Nephron progenitor cell (in vitro differentiated cells): ENCODE data around the gene RAB15.

Experiments used
- DNase-seq: peaks from one replicate; pipeline ENCODE4 v3.0.0; 2021
- H3K27ac Mint-ChIP-seq: 2 replicates; pipeline ENCODE4 v1.8.0; 2021; ENCODE audit warnings: mild to moderate bottlenecking, moderate library complexity, mixed read lengths
- H3K27me3 Mint-ChIP-seq: 2 replicates; pipeline ENCODE4 v1.8.0; 2021; ENCODE audit warnings: mild to moderate bottlenecking, low read depth, mixed read lengths; ENCODE audit not compliant: poor library complexity
- H3K36me3 Mint-ChIP-seq: 2 replicates; pipeline ENCODE4 v1.8.0; 2021; ENCODE audit warnings: low read depth, mixed read lengths
- H3K4me1 Mint-ChIP-seq: 2 replicates; pipeline ENCODE4 v1.8.0; 2021; ENCODE audit warnings: mixed read lengths
- H3K4me3 Mint-ChIP-seq: 2 replicates; pipeline ENCODE4 v1.8.0; 2021; ENCODE audit warnings: mild to moderate bottlenecking, moderate library complexity, mixed read lengths
- H3K9me3 Mint-ChIP-seq: 2 replicates; pipeline ENCODE4 v1.8.0; 2021; ENCODE audit warnings: mild to moderate bottlenecking, moderate library complexity, mixed read lengths
- CTCF ChIP-seq: fragments of 200-600 bp; sonication (generic); IDR thresholded peaks from 2 replicates; pipeline ENCODE4 v1.5.0; 2021; ENCODE audit warnings: antibody characterized with exemption

The RAB15 gene

GRCh38 chr14:64899958-64900357, 72.2 kb downstream of the RAB15 start:
- Mint-ChIP-seq H3K4me1 (no peaks in the 10 kb centered on the region), H3K36me3 (no peaks in the 10 kb centered on the region), H3K9me3 (no peaks in the 10 kb centered on the region), H3K4me3 (no peak overlapping the region), H3K27me3 (peaks cover 15% of the 10 kb centered on the region), H3K27ac (no peak overlapping the region)
- TF ChIP-seq CTCF: no peak
- DNase-seq: no peak
